ENCODE measurements around the gene RALGAPA1.

GRCh38 chr14:35853225-35853624 is 44.1 kb upstream of the RALGAPA1 start:
- TF ChIP-seq CTCF (optimal IDR thresholded peaks at IDR 0.05 in 1 of 3, IDR thresholded peaks at IDR 0.05 in 1 of 3, conservative IDR thresholded peaks at IDR 0.05 in 1 of 3; ENCODE audit: extremely low read depth in 1 of 3, insufficient read depth in 2 of 3, low read length in 3 of 3), result no peak
- TF ChIP-seq EZH2 (IDR thresholded peaks at IDR 0.05; ENCODE audit: low read length), result no peak
